ENCODE results near the gene TUBGCP2. TPM values are rescaled to one million over a fixed set of nuclear protein-coding genes. Genes with fewer than 3 reads are reported as not detected.
A peak's percentile ranks its signal among the peaks of the same experiment; 100 is the strongest.

The TUBGCP2 gene
- total RNA-seq, 1 experiment from 2014 or later = 35.4 TPM

GRCh38 chr10:133258818-133259601, 49.7 kb downstream of the TUBGCP2 start:
- Histone ChIP-seq H3K9me3 (ENCODE audit: control insufficient read depth in 1 of 2, insufficient read depth in 1 of 2, low read depth in 1 of 2, low read length in 2 of 2) (no peaks in the 10 kb centered on the region), H2AFZ (ENCODE audit: low read depth, low read length, poor library complexity, severe bottlenecking) (no peak overlapping the region), H4K20me1 (ENCODE audit: insufficient read depth) (no peaks in the 10 kb centered on the region), H3K79me2 (ENCODE audit: insufficient read depth, low read length) (no peaks in the 10 kb centered on the region), H3K4me3 (replicated peaks in 1 of 2; ENCODE audit: low read depth in 1 of 2, low read length in 2 of 2) (peak overlapping the region; percentile 13 to 33; a peak in 2 of 4 replicates), H3K27me3 (ENCODE audit: insufficient read depth, low read length) (no peaks in the 10 kb centered on the region), H3K4me2 (ENCODE audit: low read length) (peak overlapping the region; percentile 74), H3K36me3 (ENCODE audit: control insufficient read depth in 1 of 2, insufficient read depth in 2 of 2, low read length in 2 of 2) (no peaks in the 10 kb centered on the region), H3K4me1 (ENCODE audit: control insufficient read depth in 1 of 2, insufficient read depth in 2 of 2, low read length in 2 of 2) (peaks cover 40 to 50% of the 10 kb centered on the region in 2 experiments), H3K27ac (ENCODE audit: low read depth, low read length) (peak overlapping the region; percentile 92), H3K9me2 (ENCODE audit: insufficient read depth) (no peaks in the 10 kb centered on the region), H3K9ac (ENCODE audit: low read length) (peak overlapping the region; percentile 63)
- ChIA-PET RAD21 (ENCODE audit: low non-redundant PET in 1 of 2, low total read pairs in 2 of 2, uncharacterized antibody in 2 of 2, unreplicated experiment in 2 of 2) (no interaction called here), POLR2A (no interaction called here), CTCF (interaction anchor here (0.7 to 1.9 kb wide), 2 partner anchors 49 to 113 kb away, joined by 4 read pairs; no protein-coding TSS in a partner anchor)
- peak; percentile 35 for ATAC-seq
- DNase-seq (ENCODE audit: low read depth, low spot score) = peak; percentile 81
- intact Hi-C loops (cut with micrococcal nuclease) = loop anchor here (2.0 to 10.0 kb wide), 3 partner anchors 114 to 354 kb away; partner anchors contain the start of gene CFAP46
- BruUV-seq (replicated peaks) = no TSS peak
- TF ChIP-seq YY1 (IDR thresholded peaks at IDR 0.05; ENCODE audit: extremely low read depth, insufficient replicate concordance, low read depth, low read length) (peak; percentile 56), CTCF (IDR thresholded peaks at IDR 0.05 in 2 of 3, conservative IDR thresholded peaks at IDR 0.05 in 1 of 3; ENCODE audit: borderline replicate concordance in 1 of 3, insufficient read depth in 1 of 3, low read depth in 2 of 3, low read length in 2 of 3) (no peak), ZFX (IDR thresholded peaks at IDR 0.05) (no peak), ZNF274 (IDR thresholded peaks at IDR 0.05; ENCODE audit: low read depth, low read length) (no peak), JUND (IDR thresholded peaks at IDR 0.05) (peak; percentile 81), EGR1 (IDR thresholded peaks at IDR 0.05; ENCODE audit: low read depth) (no peak), CEBPB (IDR thresholded peaks at IDR 0.05; ENCODE audit: low read depth) (no peak; the same call in none of the 2 replicates), CBX3 (IDR thresholded peaks at IDR 0.05; ENCODE audit: low read depth) (no peak; the same call in 1 of the 2 replicates), ATF3 (IDR thresholded peaks at IDR 0.05) (no peak), FOSL1 (IDR thresholded peaks at IDR 0.05; ENCODE audit: low read depth) (peak; percentile 80), SIN3A (IDR thresholded peaks at IDR 0.05; ENCODE audit: low read depth) (peak; percentile 44; the same call in 1 of the 2 replicates), EZH2 (IDR thresholded peaks at IDR 0.05) (no peak), TCF7L2 (IDR thresholded peaks at IDR 0.05; ENCODE audit: borderline replicate concordance, extremely low read depth, insufficient read depth, insufficient read length) (no peak), POLR2A (IDR thresholded peaks at IDR 0.05; ENCODE audit: borderline replicate concordance, extremely low read depth, insufficient read depth, insufficient read length) (no peak), POLR2AphosphoS5 (IDR thresholded peaks at IDR 0.05; ENCODE audit: low read depth, low read length) (peak; percentile 49), ZBTB33 (IDR thresholded peaks at IDR 0.05; ENCODE audit: extremely low read depth, insufficient replicate concordance, low read length) (no peak), SRF (IDR thresholded peaks at IDR 0.05; ENCODE audit: low read depth) (no peak), ELF1 (IDR thresholded peaks at IDR 0.05; ENCODE audit: borderline replicate concordance, low read depth) (no peak)
- TF ChIP-seq, protein P1, sequence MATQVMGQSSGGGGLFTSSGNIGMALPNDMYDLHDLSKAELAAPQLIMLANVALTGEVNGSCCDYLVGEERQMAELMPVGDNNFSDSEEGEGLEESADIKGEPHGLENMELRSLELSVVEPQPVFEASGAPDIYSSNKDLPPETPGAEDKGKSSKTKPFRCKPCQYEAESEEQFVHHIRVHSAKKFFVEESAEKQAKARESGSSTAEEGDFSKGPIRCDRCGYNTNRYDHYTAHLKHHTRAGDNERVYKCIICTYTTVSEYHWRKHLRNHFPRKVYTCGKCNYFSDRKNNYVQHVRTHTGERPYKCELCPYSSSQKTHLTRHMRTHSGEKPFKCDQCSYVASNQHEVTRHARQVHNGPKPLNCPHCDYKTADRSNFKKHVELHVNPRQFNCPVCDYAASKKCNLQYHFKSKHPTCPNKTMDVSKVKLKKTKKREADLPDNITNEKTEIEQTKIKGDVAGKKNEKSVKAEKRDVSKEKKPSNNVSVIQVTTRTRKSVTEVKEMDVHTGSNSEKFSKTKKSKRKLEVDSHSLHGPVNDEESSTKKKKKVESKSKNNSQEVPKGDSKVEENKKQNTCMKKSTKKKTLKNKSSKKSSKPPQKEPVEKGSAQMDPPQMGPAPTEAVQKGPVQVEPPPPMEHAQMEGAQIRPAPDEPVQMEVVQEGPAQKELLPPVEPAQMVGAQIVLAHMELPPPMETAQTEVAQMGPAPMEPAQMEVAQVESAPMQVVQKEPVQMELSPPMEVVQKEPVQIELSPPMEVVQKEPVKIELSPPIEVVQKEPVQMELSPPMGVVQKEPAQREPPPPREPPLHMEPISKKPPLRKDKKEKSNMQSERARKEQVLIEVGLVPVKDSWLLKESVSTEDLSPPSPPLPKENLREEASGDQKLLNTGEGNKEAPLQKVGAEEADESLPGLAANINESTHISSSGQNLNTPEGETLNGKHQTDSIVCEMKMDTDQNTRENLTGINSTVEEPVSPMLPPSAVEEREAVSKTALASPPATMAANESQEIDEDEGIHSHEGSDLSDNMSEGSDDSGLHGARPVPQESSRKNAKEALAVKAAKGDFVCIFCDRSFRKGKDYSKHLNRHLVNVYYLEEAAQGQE (IDR thresholded peaks at IDR 0.05; ENCODE audit: low read depth) = no peak
